Stimulated activated CD8-positive, alpha-beta memory T cell treated with anti-CD3 and anti-CD28 coated beads, Interleukin-15, amount 100 ng/mL, for 48 hours (primary cell): ENCODE results near the gene SMARCA5.

Experiments used
- DNase-seq, 2 donors: peaks; one replicate each; pipeline ENCODE4 v3.0.0-alpha.2; 2020; ENCODE audit warnings: low read depth in 2 of 2

The SMARCA5 gene

DNA sequence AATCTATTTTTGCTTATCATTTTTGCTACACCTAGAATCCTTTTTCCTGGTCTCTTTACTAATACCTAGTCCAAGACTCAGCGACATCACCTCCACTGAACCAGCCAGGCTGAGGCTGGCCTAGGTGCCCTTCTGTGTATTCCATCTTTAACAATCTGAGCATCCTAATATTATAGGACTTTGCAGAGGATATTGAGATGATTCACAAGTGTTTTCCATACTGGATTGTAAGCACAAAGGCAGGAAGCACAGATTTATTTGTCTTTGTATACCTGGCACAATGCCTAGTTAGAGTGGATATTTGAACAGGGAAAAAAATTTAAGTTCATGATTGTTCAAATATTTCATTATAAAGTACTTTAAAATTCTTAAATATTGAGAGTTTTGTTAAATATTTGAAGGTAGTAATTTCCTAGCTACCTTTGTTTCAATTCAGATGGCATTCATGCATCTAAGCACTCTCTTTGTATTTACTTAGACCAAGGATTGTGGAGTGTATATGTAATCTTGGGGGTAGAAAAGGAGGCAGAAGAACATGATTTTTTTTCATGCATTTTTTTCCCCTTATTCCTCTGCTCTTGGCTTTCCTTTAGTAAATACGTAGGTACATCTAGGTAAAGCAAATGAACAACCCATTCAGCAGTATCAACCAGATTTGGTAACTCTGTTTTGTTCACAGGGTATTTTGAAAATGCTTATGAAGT lies 18.4 kb downstream of the SMARCA5 start:
- DNase-seq, result no peak

DNA sequence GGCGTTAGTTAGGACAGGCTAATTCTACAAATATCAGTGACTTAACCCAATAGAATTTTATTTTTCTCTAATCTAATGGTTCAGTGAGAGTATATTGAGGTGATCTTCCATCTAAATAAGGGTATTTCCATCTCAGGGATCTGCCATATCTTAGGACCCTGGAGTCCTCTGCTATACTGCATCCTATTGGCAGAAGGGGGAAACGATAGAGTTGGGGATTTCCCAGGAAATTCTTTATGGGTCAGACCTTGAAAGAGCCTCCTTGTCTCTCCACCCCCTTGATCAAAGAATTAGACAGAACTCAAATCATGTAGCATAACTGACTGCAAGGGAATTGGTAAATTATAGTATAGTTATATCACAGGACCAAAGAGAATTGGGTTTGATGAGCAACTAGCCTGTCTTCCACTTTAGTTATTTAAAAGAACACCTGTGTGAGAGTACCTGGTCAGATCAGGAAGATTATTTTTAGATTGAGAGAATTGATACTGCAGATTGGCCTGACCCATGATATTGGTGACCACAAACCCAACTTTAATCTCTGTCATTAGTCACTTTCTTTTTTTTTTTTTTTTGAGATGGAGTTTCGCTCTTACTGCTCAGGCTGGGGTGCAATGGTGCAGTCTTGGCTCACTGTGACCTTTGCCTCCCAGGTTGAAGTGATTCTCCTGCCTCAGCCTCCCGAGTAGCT lies 25.6 kb downstream of the SMARCA5 start:
- DNase-seq, result no peak

DNA sequence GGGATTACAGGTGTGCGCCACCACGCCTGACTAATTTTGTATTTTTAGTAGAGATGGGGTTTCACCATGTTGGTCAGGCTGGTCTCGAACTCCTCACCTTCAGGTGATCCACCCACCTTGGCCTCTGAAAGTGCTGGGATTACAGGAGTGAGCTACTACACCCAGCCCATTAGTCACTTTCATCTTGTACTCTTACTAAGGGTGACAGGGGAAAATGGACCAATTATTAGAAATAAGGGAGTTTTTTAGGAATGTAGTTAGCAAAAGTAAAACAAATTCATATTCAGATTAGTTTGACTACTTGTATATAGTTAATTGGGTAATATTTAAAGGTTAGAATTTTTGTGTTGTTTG lies 26.1 kb downstream of the SMARCA5 start:
- no peak for DNase-seq

DNA sequence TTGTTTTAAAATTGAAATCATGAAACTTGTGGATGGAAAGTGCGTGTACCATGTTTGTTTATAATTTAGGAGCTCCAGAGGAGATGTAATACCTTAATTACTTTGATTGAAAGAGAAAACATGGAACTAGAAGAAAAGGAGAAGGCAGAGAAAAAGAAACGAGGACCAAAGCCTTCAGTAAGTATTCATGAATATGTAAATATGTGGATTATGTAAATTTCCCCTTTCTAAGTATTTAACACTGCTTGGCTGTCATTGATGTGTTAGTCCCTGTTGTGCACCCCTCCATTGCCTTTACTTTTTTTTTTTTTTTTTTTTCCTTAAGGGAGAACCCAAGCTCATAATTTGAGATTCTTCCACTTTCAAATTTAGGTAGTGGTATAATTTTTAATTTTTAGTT lies 36.4 kb downstream of the SMARCA5 start:
- DNase-seq, result no peak

DNA sequence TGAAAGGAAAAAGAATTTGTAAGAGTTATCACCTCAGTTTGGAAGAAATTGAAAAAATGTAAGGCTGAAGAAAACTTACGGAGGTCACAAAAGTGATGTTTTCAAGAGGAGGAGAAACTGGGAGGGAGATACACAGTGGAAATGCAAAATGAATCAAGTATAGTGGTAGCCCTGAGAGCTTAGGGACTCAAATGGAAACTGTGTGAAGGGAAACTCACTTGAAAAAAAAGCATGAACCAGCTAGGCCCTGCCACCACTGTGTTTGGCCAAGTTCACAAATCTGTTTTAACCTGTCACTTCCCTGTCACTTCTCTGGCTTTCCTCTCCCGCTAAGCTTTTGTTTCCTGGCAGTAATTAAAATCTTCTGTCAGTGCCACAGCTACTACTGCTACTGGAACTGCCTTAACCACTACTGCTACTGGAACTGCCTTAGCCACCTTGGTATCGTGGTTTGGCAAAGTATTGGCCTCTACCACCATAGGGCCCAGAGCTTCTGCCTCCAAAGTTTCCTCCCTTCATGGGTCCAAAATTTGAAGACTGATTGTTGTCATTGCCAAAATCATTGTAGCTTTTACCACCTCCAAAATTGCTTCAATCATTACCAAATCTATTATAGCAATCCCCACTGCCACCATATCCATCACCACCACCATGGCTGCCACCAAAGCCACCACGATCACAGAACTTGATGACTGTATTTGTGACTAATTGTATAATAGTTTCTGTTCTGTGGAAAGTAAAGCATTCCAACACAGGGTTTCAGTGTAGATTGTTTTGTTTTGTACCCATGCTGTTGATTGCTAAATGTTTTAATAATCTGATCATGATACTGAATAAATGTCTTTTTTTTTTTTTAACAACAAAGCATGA lies 41.5 kb downstream of the SMARCA5 start:
- DNase-seq, result peak in 1 of 2 donors; percentile 12

DNA sequence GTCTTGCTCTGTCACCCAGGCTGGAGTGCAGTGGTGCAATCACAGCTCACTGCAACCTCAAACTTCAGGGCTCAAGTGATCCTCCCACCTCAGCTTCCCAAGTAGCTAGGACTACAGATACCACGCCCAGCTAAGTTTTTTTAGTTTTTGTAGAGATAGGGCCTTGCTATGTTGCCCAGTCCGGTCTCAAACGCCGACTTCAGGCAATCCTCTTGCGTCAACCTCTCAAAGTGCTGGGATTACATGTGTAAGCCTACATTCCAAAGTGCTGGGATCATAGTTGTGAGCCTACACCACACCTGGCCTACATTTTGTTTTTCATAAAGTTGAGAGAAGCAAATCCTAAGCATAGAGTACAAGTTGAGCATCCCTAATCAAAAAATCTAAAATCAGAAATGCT lies 42.2 kb downstream of the SMARCA5 start:
- DNase-seq, result no peak

DNA sequence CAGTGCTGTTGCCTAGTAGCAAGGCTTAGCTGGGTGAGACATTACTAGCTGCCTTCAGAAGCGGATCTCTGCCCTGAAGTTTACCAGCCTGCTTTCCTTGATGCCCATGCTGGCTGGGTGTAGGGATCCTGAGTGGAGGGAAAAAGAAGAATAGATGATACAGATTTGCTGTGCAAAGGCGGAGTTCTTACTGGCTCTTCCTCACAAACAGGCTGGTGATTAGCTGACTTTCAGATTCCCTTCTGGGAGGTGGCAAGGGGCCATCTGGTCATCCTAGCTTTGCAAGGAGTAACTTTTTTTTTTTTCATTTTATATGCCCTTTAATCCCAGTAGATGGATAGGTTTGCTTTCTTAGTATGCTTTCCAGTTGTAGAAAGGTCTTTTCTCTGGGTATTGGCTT lies 44.8 kb downstream of the SMARCA5 start:
- no peak for DNase-seq

DNA sequence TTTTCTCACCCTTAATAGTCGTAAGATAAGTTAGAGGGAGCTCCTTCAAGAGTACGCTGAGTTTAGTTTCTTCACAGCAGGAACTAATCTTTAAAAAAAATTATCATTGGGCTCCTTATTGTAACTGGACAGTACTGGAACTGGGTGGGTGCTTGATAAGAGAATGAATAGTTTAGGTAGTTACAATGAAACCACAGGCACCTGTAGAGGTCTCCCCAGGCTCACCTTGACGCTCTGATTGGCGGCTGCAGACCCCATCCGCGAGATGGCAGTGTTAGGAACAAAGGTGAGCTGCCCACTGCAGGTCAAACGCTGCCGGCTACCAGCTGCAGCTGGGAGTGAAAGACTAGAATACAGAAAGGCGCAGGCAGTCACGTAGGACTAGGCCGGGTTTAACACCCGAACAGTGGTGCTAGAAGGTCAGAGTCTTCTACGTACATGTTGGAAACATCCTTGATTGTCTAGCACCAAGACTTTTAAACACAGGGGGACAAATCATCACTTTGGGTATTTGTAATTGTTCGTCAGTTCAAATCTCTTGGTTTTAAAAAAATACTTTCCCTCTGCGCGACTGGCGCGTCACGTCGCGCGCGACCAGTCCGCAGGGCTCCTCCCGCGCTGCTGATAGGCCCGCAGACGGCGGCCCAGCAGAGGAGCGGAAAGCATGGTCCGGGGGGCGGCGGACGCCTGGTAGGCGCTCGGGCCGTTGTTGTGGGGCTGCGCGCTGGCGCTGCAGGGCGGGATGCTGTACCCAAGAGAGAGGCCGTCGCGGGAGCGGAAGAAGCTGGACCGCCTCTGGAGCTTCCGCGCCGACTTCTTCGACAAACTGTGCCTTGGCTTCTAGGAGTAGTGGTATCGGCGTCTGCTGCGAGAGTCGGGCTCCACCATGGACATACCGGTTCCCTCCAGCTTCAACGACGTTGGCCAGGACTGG lies 45.6 kb downstream of the SMARCA5 start:
- DNase-seq, result peak; percentile 47 to 54

DNA sequence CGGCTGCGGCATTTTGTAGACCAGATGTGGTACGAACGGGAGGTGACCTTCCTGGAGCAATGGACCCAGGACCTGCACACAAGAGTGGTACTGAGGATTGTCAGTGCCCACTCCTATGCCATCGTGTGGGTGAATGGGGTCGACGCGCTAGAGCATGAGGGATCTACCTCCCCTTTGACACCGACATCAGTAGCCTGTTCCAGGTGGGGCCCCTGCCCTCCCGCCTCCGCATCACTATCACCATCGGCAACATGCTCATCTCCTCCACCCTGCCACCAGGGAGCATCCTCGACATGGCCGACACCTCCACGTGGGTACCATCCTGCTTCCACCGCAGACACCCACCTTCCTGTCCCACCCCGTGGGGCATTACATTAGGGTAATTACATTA lies 46.2 kb downstream of the SMARCA5 start:
- DNase-seq, result peak in 1 of 2 donors; percentile 12

DNA sequence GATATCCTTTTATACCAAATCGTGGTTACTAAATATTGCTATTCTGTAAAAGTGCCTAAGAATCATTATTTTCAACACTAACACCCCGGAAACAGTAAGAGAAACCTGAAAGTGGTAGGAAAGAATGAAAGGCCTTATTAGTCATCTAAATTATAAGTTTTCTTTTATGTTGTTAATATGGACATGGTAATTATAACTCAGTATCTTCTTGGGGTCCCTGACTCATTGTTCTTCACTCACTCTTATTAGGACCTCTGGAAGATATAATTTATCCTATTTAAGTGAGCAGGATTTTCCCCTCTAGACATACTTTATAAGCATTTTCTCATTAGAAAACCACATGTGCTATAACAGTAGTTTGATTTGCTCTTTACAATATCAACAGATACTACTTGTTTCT lies 51.0 kb downstream of the SMARCA5 start:
- no peak for DNase-seq

DNA sequence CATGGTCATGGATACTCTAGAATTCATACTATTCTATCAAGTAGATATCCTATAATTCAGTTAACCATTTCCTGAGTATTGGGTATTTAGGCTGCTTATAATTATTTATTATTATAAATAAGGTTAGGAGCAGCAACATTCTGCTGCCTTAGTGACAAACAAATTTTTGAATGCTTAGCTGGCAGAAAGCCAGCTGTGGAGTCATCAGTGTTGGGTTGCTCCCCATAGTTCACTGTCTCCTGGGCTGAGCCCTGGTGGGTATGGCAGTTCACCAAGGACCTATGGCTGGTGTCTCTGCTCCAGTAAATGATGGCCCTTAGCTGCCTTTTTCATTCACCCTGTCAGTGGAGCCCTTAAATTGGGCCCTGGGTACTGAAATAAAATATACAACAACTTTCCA lies 61.8 kb downstream of the SMARCA5 start:
- DNase-seq, result no peak

DNA sequence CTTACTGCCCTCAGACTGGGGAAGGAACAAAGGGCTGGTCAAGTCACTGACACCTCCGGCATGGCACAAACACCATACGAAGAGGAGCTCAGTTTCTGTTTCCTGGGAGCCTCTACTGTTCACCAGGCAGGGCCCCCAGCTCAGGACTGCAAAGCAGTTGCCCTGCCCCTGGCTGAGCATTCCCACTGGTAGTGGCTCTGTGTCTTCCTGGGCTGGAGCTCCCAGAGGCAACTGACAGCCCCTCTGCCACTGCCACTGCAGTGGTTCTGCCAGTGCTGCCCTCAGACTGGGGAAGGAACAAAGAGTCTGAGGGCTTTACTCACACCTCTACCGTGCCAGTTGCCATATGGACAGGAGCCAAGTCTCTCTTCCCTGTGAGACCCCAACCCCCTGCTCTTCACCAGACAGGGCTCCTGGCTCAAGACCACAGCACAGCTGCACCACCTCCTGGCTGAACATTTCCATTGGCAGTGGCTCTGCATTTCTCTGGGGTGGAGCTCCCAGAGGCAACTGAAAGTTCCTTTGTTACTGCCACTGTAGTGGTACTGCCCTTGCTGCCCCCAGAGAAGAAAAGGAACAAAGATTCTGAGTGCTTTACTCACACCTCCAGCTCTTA lies 67.9 kb downstream of the SMARCA5 start:
- no peak for DNase-seq

DNA sequence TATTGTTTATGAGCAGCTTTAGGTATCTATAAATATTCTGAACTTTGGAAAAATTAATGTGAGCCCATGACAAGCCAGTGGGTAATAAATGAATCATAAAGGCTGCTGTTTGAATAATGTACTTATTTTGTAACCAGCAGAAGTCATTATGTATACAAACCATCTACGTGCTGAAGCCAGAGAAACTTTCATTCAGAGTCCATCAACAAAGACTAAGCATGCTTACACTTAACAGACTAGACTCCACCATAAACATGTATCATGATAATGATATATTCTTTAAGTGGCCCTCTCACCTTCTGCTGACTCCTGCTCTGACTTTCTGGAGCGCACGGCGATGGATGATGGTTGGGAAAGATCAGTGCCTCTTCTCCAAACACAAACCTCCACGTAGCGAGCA lies 72.0 kb downstream of the SMARCA5 start:
- DNase-seq, result no peak

DNA sequence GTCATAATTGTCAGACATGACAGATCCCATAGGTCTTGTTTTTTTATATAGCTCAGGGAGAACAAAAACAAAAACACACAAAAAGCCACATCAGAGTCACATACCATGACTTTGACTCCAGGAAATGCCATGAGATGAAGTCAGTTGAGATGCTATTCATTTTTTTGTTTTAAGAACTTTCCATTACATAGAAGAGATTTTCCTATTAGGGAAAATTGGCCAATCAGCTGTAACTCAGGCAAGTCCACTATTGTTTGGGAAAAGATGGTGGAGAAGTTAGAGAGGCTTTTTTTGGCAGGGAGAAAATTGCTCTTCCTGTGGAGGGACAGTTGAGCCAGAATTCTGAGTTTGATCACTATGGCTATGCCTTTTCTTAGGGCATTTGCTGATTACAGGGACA lies 72.6 kb downstream of the SMARCA5 start:
- DNase-seq, result no peak

DNA sequence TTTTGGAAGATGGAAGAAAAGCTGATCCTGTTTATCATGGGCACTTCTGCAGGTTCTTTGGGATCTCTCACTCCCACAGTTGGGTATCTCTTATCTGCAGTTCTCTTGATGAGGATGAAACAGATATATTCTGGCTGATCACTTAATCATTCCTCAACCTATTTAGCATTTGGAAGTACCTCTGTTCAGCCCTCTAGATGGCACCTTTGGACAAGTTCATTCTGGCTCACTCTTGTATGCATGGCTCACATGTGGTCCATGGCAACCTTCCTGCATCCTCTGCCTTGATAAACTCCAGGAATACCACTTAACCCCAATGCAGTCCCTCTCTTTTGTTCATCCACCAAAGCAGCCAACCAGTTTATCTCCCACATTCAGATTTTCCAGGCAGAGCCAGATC lies 74.2 kb downstream of the SMARCA5 start:
- DNase-seq, result no peak

DNA sequence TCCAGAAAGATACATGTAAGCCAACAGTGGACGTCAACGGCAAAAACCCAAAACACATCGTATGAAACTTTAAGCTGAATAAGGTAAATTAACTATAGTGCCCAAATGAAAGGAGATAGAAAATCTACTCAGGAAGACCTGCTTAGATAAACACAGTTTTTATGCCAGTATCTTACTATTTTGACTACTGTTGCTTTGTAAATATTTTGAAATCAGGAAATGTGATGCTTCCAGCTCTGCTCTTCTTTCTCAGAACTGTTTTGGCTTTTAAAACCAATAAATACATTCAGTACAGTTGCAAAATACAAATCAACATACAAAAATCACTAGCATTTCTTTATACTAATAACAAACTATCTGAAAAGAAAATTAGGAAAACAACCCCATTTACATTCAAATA lies 83.8 kb downstream of the SMARCA5 start:
- DNase-seq, result no peak

DNA sequence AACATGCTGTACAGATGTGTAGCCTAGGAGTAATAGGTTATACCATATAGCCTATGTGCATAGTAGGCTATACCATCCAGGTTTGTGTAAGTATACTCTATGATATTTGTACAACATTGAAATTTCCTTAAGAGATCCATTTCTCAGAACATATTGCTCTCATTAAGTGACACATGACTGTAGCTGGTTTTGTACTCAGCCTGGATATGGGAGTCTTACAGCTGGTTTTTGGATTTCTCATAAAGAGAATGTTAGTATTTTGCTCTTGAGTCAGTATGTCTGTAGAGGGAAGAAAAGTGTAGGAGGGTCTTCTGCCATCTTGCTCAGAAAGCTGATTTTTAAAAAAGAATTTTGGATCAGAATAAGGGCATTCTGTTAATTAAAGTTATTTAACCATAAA lies 85.3 kb downstream of the SMARCA5 start:
- no peak for DNase-seq

DNA sequence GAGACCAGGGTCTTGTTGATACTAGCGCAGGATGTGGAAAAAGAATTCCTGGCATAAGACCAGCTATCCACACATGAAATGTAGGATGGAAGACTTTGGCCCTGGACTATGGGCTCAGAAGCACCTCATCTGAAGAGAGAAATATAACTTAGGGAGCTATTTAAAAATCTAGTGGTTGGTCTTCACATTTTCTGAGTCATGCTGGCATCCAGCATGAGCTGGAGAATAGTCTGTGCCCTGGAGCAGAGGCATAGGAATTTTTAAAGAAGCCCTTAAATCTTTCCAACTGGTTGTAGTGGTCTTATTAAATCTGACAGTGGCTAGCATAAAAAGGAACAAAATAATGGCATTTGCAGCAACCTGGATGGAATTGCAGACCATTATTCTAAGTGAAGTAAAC lies 86.3 kb downstream of the SMARCA5 start:
- DNase-seq, result no peak

DNA sequence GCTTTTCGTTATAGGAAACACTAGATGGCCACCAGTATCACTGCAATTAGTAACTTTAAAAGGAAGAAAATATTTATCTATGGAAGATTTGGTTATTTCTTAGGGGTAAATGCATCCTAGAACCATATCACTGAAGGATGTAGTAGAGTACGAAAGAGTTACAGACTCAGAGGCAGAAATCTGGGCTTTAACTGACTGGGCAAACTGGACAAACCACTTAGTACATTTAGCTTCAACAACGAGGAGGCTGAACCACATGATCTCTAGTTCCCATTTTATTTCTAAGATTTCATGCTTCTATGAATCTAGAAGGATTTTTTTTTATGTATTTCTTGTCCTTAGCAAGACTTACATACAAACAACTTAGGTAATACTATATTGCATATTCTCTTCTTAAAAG lies 93.0 kb downstream of the SMARCA5 start:
- DNase-seq, result no peak
